GM21786 (cell line): ENCODE data around the gene SCNN1B.
"Not testable (repeated sequence)": the region's sequence is repeated elsewhere in the genome, so short reads cannot be mapped to it uniquely, and the experiment has no call there.

Experiments
- ATAC-seq: cut with Tn5 transposase; IDR thresholded peaks from one replicate; pipeline ENCODE4 v1.9.1; 2021; ENCODE audit not compliant: unreplicated experiment

Gene SCNN1B

GRCh38 chr16:23302045-23302956, at the start of gene SCNN1B:
SCNN1B (plus strand) TSS chr16:23302302; CDS start chr16:23348600, 46,298 bp downstream.
- ATAC-seq: no peak

- no peak for ATAC-seq
These were observed 49.8 kb upstream of the SCNN1B start for GRCh38 chr16:23252310-23252709.

- not testable (repeated sequence) for ATAC-seq
These were observed 48.5 kb upstream of the SCNN1B start for GRCh38 chr16:23253650-23254049.

- no peak for ATAC-seq
These were observed 47.8 kb upstream of the SCNN1B start for GRCh38 chr16:23254338-23254737.

- ATAC-seq: no peak
These were observed 47.1 kb upstream of the SCNN1B start for GRCh38 chr16:23255000-23255399.

- no peak for ATAC-seq
These were observed 45.7 kb upstream of the SCNN1B start for GRCh38 chr16:23256440-23256839.

- no peak for ATAC-seq
These were observed 44.4 kb upstream of the SCNN1B start for GRCh38 chr16:23257682-23258081.

GRCh38 chr16:23258919-23259237, 43.2 kb upstream of the SCNN1B start:
- no peak for ATAC-seq

- ATAC-seq: no peak
These were observed 34.5 kb upstream of the SCNN1B start for GRCh38 chr16:23267647-23268046.

GRCh38 chr16:23268561-23268960, 33.5 kb upstream of the SCNN1B start:
- no peak for ATAC-seq

- no peak for ATAC-seq
These were observed 32.7 kb upstream of the SCNN1B start for GRCh38 chr16:23269248-23269953.

- ATAC-seq: no peak
These were observed 31.4 kb upstream of the SCNN1B start for GRCh38 chr16:23270654-23271053.

- no peak for ATAC-seq
These were observed 27.1 kb upstream of the SCNN1B start for GRCh38 chr16:23274968-23275367.

GRCh38 chr16:23276821-23277220, 25.3 kb upstream of the SCNN1B start:
- ATAC-seq: no peak

- ATAC-seq: no peak
These were observed 24.1 kb upstream of the SCNN1B start for GRCh38 chr16:23278031-23278430.

- ATAC-seq: no peak
These were observed 22.4 kb upstream of the SCNN1B start for GRCh38 chr16:23279721-23280153.

- ATAC-seq: no peak
These were observed 21.6 kb upstream of the SCNN1B start for GRCh38 chr16:23280483-23280967.

- ATAC-seq: no peak
These were observed 19.5 kb upstream of the SCNN1B start for GRCh38 chr16:23282568-23282967.

- no peak for ATAC-seq
These were observed 18.5 kb upstream of the SCNN1B start for GRCh38 chr16:23283571-23283970.

- ATAC-seq: no peak
These were observed 17.5 kb upstream of the SCNN1B start for GRCh38 chr16:23284584-23284983.

GRCh38 chr16:23286131-23286532, 16.0 kb upstream of the SCNN1B start:
- ATAC-seq: no peak

- ATAC-seq: no peak
These were observed 13.9 kb upstream of the SCNN1B start for GRCh38 chr16:23288209-23288608.
